ENCODE data around the gene POR.
A peak's percentile ranks its signal among the peaks of the same experiment; 100 is the strongest.
"Not testable (repeated sequence)": the region's sequence is repeated elsewhere in the genome, so short reads cannot be mapped to it uniquely, and the experiment has no call there.

Gene POR

DNA sequence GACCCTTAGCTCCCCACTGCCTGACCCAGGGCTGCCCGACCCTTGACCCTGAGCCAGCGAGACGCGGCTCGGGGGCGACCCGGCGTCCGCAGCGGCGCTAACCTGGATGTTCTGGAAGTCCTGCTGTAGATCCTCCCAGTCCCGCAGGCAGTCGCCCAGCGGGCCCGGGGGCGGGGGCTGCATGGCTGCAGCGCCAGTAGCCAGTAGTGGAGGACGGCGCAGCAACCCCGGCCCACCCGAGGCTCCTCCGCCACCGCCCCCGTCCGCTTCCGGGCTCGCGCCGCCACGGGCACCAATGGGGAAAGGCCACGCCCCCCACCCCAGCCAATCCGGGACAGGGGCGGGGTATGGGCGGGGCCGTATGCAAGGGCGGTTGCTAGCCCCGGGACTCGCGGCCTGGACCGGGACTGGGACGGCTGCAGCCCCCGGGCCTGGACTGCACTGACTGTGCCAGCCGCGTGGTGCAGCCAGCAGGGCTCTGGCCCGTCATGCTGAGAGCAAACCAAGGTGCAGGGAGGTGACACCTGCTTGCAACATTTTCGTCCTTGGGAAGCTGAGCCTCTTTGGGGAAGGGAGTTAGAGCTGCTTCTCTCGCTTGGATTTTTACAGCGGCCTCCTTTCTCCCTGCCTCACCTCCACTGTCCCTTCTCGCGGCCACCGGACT is 79.6 kb downstream of the POR start, which contains the start of gene TMEM120A:
Gene TMEM120A, minus strand, starts transcription at position 208 of the 664 bp plus-strand sequence. Its CDS starts 25 bp downstream, at position 183.
- peak; percentile 96 for DNase-seq

GRCh38 chr7:75995052-75995471 is 80.1 kb downstream of the POR start:
- DNase-seq, result no peak

- DNase-seq, result no peak
Measured at GRCh38 chr7:75995996-75996395, 81.0 kb downstream of the POR start.

DNA sequence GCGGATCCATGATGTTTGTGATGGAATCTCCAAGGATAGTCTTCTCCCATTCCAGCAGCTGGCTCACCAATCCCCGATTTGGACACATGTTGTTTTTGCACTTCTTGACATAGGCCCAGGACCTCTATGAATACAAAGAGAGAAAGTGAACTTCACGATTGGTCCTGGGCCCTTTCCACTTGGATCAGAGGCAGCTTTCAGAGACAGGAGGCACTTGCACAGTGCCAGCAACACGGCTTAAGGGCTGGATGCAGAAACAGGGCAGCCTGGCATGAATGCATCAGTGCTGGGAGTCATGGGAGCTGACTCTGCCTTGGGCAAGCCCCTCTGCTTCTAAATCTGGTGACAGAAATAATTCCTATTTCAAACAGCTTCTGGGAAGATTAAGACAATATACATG is 81.5 kb downstream of the POR start:
- DNase-seq, result no peak

DNA sequence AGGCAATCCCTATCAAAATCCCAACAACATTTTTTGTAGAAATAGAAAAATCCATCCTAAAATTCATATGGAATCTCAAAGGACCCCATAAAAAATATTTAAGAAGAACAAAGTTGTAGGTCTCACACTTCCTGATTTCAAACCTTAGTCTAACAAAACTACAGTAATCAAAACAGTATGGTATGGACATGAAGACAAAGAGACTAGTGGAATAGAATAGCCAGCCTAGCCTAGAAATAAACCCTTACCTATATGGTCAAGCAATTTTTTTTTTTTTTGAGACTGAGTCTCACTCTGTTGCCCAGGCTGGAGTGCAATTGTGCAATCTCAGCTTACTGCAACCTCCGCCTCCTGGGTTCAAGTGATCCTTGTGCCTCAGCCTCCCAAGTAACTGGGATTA is 83.1 kb downstream of the POR start:
- DNase-seq, result no peak

GRCh38 chr7:76000566-76000965 is 85.6 kb downstream of the POR start:
- DNase-seq, result no peak

DNA sequence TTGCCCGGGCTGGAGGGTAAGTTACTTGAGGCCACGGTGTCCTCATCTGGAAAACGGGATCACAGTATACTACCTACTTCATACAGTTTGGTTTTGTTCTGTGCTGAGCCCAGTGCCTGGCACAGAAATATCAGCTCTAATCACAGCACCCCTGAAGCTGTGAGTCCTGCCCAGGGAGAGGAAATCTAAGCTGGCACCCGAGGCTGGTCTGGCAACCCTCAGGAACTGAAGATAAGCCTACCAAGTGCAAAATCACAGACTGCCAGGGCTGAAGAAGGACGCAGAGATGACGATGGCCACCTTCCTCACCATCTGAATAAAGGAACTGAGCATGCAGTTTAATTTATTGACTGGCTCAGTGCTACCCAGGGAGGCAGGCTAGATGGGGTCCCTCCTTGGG is 87.2 kb downstream of the POR start:
- no peak for DNase-seq

DNA sequence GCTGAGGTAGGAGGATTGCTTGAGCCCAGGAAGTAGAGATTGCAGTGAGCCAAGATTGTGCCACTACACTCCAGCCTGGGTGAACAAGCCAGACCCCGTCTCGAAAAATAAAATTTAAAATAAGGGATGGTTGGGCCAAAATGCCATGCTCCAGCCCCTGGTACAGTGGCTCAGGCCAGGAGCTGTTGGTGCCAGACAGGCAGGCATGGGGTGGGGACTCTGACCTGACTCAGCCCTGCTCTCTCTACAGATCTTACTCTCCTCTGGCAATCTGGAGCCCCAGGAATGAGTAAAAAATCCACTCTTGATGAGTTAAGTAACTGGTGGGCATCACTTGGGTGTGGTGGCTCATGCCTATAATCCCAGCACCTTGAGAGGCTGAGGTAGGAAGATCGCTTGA is 87.9 kb downstream of the POR start:
- DNase-seq, result no peak

DNA sequence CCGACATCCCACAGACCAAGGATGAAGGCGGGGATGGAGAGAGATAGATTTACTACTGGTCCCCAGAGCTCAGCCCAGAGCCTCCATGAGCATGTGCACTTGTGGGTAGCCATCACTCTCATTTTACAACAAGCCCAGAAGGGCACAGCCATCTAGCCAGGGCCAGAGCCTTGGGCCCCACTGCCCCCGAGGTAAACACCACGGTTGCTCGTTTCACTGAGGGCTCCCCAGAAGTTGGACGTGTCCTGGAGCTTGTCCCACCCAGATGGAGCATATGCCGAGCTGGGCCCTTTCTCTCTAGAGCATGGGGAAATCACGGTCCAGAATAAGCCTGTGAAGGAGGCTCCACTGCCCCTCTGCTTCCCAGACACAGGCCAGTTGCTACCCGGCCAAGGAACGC is 88.4 kb downstream of the POR start:
- no peak for DNase-seq

DNA sequence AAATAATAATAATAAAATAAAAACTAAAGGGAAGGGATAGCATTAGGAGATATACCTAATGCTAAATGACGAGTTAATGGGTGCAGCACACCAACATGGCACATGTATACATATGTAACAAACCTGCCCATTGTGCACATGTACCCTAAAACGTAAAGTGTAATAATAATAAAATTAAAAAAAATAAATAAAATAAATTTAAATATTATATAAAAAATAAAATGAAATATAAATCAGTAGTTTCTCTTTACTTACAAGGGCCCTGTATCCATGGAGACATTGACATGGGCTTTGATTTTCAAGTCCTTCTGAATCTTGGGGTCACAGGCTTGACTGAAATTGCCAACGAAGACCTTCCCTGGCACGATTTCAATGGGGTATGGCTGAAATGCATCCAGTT is 90.0 kb downstream of the POR start:
- not testable (repeated sequence) for DNase-seq

DNA sequence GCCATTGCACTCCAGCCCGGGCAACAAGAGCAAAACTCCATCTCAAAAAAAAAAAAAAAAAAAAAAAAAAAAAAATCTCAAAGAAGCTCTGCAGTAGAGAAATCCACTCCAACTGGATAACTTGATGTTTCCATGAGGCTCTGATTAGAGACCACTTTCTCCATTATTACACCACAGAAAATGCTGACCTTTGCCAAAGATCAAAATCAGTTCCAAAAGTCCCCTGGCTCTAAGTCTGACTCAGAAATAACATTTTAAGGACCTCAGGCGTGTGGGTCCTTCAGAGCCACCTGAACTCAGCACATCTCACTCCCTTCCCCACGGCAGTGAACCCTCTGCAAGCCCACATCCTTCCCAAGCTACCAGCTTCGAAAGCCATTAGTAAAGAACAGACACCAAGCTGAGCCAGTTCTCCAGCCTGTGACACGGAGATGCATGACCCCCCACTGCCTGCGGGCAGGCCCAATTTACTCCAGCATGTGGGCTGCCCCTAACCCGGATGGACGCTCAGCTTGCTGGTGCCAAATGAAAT is 93.3 kb downstream of the POR start:
- no peak for DNase-seq

- no peak for DNase-seq
Measured at GRCh38 chr7:76009672-76010600, 95.0 kb downstream of the POR start.

GRCh38 chr7:76011442-76011861 is 96.5 kb downstream of the POR start:
- peak; percentile 78 for DNase-seq

DNA sequence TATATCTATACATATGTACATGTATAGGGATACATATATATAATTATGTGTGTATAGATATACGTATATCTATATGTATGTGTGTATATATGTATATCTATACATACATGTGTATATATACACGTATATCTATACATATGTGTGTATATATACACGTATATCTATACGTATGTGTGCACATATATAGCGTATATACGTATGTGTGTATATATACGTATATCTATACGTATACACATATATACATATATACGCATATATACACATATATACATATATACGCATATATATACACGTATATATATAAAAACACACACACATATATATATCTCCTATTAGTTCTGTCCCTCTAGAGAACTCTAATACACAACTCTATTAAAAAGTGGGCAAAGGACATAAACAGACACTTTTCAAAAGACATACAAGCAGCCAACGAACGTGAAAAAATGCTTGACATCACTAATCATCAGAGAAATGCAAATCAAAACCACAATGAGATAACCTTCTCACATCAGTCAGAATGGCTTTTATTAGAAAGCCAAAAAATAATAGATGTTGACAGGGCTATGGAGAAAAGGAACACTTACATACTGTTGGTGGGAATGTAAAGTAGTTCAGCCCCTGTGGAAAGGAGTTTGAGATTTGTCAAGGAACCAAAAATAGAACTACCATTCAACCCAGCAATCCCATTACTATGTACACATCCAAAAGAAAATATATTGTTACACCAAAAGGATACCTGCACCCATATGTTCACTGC is 101.4 kb downstream of the POR start:
- DNase-seq, result no peak

DNA sequence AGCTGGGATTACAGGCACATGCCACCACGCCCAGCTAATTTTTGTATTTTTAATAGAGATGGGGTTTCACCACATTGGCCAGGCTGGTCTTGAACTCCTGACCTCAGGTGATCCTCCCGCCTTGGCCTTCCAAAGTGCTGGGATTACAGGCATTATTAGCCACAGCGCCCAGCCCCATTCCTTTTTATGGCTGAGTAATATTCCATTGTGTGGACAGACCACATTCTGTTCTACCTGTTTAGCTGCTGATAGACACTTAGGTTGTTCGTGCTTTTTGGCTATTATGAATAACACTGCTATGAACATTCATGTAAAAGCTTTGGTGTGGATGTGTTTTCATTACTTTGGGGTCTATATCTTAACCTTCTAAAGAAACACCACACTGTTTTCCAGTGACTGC is 103.6 kb downstream of the POR start:
- DNase-seq, result not testable (repeated sequence)

GRCh38 chr7:76020031-76020714 is 105.2 kb downstream of the POR start:
- peak; percentile 72 for DNase-seq

DNA sequence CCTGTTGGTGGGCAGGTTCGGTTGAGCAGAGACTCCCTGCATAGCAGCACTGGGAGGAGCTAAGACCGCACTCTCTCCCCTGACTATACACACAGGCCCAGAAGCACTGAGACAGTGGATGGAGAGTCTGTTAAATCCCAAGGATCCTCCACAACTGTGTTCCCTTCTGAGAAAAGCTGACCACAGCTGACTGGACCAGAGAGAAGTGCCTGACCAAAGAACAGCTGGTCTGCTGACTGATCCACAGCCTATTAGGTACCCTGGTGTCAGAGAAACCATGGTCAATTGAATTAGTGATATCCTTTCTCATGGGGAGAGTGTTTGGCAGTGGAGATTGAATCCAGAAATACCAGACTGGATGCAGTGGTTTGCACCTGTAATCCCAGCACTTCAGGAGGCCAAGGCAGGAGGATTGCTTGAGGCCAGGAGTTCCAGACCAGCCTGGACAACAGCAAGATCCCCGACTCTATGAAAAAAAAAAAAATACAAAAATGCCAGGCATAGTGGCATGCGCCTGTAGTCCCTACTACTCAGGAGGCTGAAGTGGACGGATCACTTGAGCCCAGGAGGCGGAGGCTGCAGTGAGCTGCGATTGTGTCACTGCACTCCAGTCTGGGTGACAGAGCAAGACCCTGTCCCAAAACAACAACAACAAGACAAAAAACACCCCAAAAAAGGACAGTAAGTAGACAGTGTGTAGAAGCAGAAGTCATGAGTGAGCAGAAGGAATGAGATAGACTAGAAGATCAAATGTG is 107.2 kb downstream of the POR start:
- no peak for DNase-seq

GRCh38 chr7:76023002-76023401 is 108.0 kb downstream of the POR start:
- no peak for DNase-seq

- DNase-seq, result not testable (repeated sequence)
Measured at GRCh38 chr7:76029682-76030081, 114.7 kb downstream of the POR start.

GRCh38 chr7:76031964-76032363 is 117.0 kb downstream of the POR start:
- DNase-seq, result no peak

Measured in right hindlimb (tissue), 1 donor.